CD4-positive, alpha-beta T cell (primary cell): ENCODE data around the gene NPR2. TPM values are rescaled to one million over a fixed set of nuclear protein-coding genes. Genes with fewer than 3 reads are reported as not detected.

Experiments used
- ATAC-seq: fragments of 200-7000 bp; cut with Tn5 transposase; one replicate; pipeline ENCODE4 v1.10.0; 2022; ENCODE audit warnings: mild to moderate bottlenecking; ENCODE audit not compliant: poor library complexity
- CTCF ChIA-PET: fragments of 350-600 bp; sonication (Branson Sonifier 250); formaldehyde crosslinking; loops from one replicate; lab custom pipeline; 2021; ENCODE audit warnings: antibody characterized with exemption, inconsistent platforms; lab: Charles Lee
- POLR2A ChIA-PET: fragments of 350-600 bp; sonication (Branson Sonifier 250); formaldehyde crosslinking; loops from one replicate; lab custom pipeline; 2021; ENCODE audit warnings: antibody characterized with exemption, inconsistent platforms; lab: Charles Lee
- DNase-seq, 14 experiments: peaks; one replicate each; pipeline ENCODE4 v3.0.0-alpha.2; 2013 to 2020; ENCODE audit warnings: mixed read lengths in 2 of 14
- H3K27ac ChIP-seq, 2 donors: one replicate each; pipeline versions ENCODE4 v1.5.1 to v1.7.0; 2013; ENCODE audit warnings: low read length in 2 of 2, low read depth in 1 of 2, mild to moderate bottlenecking in 1 of 2
- H3K27me3 ChIP-seq, 2 experiments: 1 replicate in 1 of 2; 2 replicates in 1 of 2; pipeline versions ENCODE4 v1.6.1 to v1.7.0; 2013; ENCODE audit warnings: low read length in 2 of 2, control low read depth in 1 of 2, mild to moderate bottlenecking in 1 of 2, moderate library complexity in 1 of 2; ENCODE audit not compliant: insufficient read depth in 2 of 2, control insufficient read depth in 1 of 2
- H3K36me3 ChIP-seq: one replicate; pipeline ENCODE4 v1.6.1; 2013; ENCODE audit warnings: low read length, control low read depth; ENCODE audit not compliant: insufficient read depth
- H3K4me1 ChIP-seq: one replicate; pipeline ENCODE4 v1.6.1; 2013; ENCODE audit warnings: low read length, control low read depth; ENCODE audit not compliant: insufficient read depth
- H3K4me3 ChIP-seq: one replicate; pipeline ENCODE4 v1.5.1; 2013; ENCODE audit warnings: mild to moderate bottlenecking, low read length, moderate library complexity
- H3K9me3 ChIP-seq, 2 experiments: 1 replicate in 1 of 2; 2 replicates in 1 of 2; pipeline versions ENCODE4 v1.6.1 to v1.7.0; 2013; ENCODE audit warnings: low read length in 2 of 2, mild to moderate bottlenecking in 2 of 2, control low read depth in 1 of 2, moderate library complexity in 1 of 2; ENCODE audit not compliant: control insufficient read depth in 1 of 2, insufficient read depth in 1 of 2
- H3K27ac Mint-ChIP-seq: one replicate; pipeline ENCODE4 v1.8.0; 2020; ENCODE audit warnings: mixed read lengths
- H3K27me3 Mint-ChIP-seq: one replicate; pipeline ENCODE4 v1.8.0; 2021; ENCODE audit warnings: mixed read lengths
- H3K36me3 Mint-ChIP-seq: one replicate; pipeline ENCODE4 v1.8.0; 2021; ENCODE audit warnings: low read depth, mixed read lengths
- H3K4me1 Mint-ChIP-seq: one replicate; pipeline ENCODE4 v1.8.0; 2021; ENCODE audit warnings: low read depth, mixed read lengths
- H3K4me3 Mint-ChIP-seq: one replicate; pipeline ENCODE4 v1.8.0; 2020; ENCODE audit warnings: mild to moderate bottlenecking, mixed read lengths
- H3K9me3 Mint-ChIP-seq: one replicate; pipeline ENCODE4 v1.8.0; 2020; ENCODE audit warnings: mixed read lengths
- CTCF ChIP-seq: fragments of 200-600 bp; IDR thresholded peaks from one replicate; pipeline ENCODE4 v1.8.0; 2022; ENCODE audit warnings: antibody characterized with exemption, mild to moderate bottlenecking
- intact Hi-C, 2 experiments: fragments of 100-400 bp; cut with DNase I in 1 of 2; cut with micrococcal nuclease in 1 of 2; formaldehyde crosslinking; loops; one replicate each; pipeline versions ENCODE4 v1.15.1 to v1.9.0; 2023 to 2025; cut with DNase I, micrococcal nuclease
- total RNA-seq, 174 experiments: library from RNA in 2 of 174; stranded (reverse) in 2 of 174; gene quantifications; one replicate each; pipeline ENCODE4 v1.2.3 and lab custom pipeline; 2021 to 2026

NPR2 gene
- total RNA-seq, 2 experiments from 2014 or later, result 1.2 to 4.2 TPM

GRCh38 chr9:35754264-35754663, 37.1 kb upstream of the NPR2 start, which contains the start of gene MSMP:
TSS of gene MSMP (minus strand) at chr9:35754276. CDS start at chr9:35754129, 147 bp downstream.
- Mint-ChIP-seq H3K4me1 (peaks cover 50% of the 10 kb centered on the region), H3K9me3 (no peaks in the 10 kb centered on the region), H3K36me3 (peaks cover 55% of the 10 kb centered on the region), H3K27me3 (no peaks in the 10 kb centered on the region), H3K27ac (peak within 1 kb of the TSS; percentile 81), H3K4me3 (peak within 1 kb of the TSS; percentile 68)
- no peak for TF ChIP-seq CTCF
- intact Hi-C loops, result no loop called here
- H3K36me3 ChIP-seq, result peaks cover 43% of the 10 kb centered on the region
- no peak within 1 kb of the TSS for H3K27ac ChIP-seq
- ChIA-PET CTCF (no interaction called here), POLR2A (no interaction called here)
- no peak for ATAC-seq
- no peaks in the 10 kb centered on the region for H3K9me3 ChIP-seq
- no peak within 1 kb of the TSS for H3K4me3 ChIP-seq
- no peaks in the 10 kb centered on the region for H3K27me3 ChIP-seq
- no peak for DNase-seq
- peaks cover 38% of the 10 kb centered on the region for H3K4me1 ChIP-seq

GRCh38 chr9:35755071-35755470, 36.3 kb upstream of the NPR2 start:
- Mint-ChIP-seq H3K4me3 (peak overlapping the region; percentile 68), H3K27ac (peak overlapping the region; percentile 81), H3K27me3 (no peaks in the 10 kb centered on the region), H3K36me3 (peaks cover 47% of the 10 kb centered on the region), H3K9me3 (no peaks in the 10 kb centered on the region), H3K4me1 (peaks cover 49% of the 10 kb centered on the region)
- H3K27me3 ChIP-seq, result no peaks in the 10 kb centered on the region
- DNase-seq (no peak), ATAC-seq (no peak)
- intact Hi-C loops, result no loop called here
- peaks cover 30% of the 10 kb centered on the region for H3K4me1 ChIP-seq
- H3K9me3 ChIP-seq, result no peaks in the 10 kb centered on the region
- CTCF ChIA-PET, result interaction anchor here (1.9 kb wide), 1 partner anchor 58 kb away, joined by 7 read pairs; no protein-coding TSS in a partner anchor
- no peak overlapping the region for H3K4me3 ChIP-seq
- peaks cover 43% of the 10 kb centered on the region for H3K36me3 ChIP-seq
- no peak overlapping the region for H3K27ac ChIP-seq
- no peak for TF ChIP-seq CTCF
- POLR2A ChIA-PET, result no interaction called here

- H3K4me3 ChIP-seq, result peak overlapping the region; percentile 91
- Mint-ChIP-seq H3K9me3 (no peaks in the 10 kb centered on the region), H3K27ac (peak overlapping the region; percentile 81), H3K4me3 (peak overlapping the region; percentile 95), H3K4me1 (peaks cover 54% of the 10 kb centered on the region), H3K27me3 (no peaks in the 10 kb centered on the region), H3K36me3 (peaks cover 33% of the 10 kb centered on the region)
- H3K4me1 ChIP-seq, result peaks cover 20% of the 10 kb centered on the region
- peaks cover 31% of the 10 kb centered on the region for H3K36me3 ChIP-seq
- intact Hi-C loops, result loop anchor here in 1 of 2 experiments (2.0 kb wide), 1 partner anchor 24 kb away; the partner anchor contains the start of genes CREB3 and TLN1
- ChIA-PET POLR2A (interaction anchor here (0.5 to 2.6 kb wide), 13 partner anchors 9 to 285 kb away, joined by 3 to 19 read pairs (median 4); partner anchors contain the start of genes CCDC107, CREB3, HINT2 and RMRP), CTCF (interaction anchor here (0.7 to 1.9 kb wide), 17 partner anchors 8 to 153 kb away, joined by 3 to 16 read pairs (median 5); partner anchors contain the start of genes CCDC107, CREB3, GBA2 and RGP1)
- no peaks in the 10 kb centered on the region for H3K9me3 ChIP-seq
- H3K27me3 ChIP-seq, result no peaks in the 10 kb centered on the region
- TF ChIP-seq CTCF, result peak; percentile 77
- DNase-seq (peak; percentile 68 to 87 (median 74)), ATAC-seq (peak; percentile 97)
- H3K27ac ChIP-seq, result peak overlapping the region; percentile 72 to 80
Measured at GRCh38 chr9:35756275-35757225, 34.8 kb upstream of the NPR2 start.
